Measurements from ENCODE around the gene PIERCE2.
"Not testable (repeated sequence)": the region's sequence is repeated elsewhere in the genome, so short reads cannot be mapped to it uniquely, and the experiment has no call there.

Gene PIERCE2

GRCh38 chr15:55434989-55435825 lies 26.9 kb downstream of the PIERCE2 start:
- peak; percentile 52 for DNase-seq (ENCODE audit: low spot score)

GRCh38 chr15:55443141-55443540 lies 34.8 kb downstream of the PIERCE2 start:
- not testable (repeated sequence) for DNase-seq (ENCODE audit: low spot score)

DNA sequence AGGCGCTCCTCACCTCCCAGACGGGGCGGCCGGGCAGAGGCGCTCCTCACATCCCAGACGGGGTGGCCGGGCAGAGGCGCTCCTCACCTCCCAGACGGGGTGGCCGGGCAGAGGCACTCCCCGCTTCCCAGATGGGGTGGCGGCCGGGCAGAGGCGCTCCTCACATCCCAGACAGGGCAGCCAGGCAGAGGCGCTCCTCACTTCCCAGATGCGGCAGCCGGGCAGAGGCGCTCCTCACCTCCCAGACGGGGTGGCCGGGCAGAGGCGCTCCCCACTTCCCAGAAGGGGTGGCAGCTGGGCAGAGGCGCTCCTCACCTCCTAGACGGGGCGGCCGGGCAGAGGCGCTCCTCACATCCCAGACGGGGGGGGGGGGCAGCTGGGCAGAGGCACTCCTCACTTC lies 37.6 kb downstream of the PIERCE2 start:
- not testable (repeated sequence) for DNase-seq (ENCODE audit: low spot score)

GRCh38 chr15:55446379-55447029 lies 38.2 kb downstream of the PIERCE2 start:
- not testable (repeated sequence) for DNase-seq (ENCODE audit: low spot score)

GRCh38 chr15:55447030-55447394 lies 38.7 kb downstream of the PIERCE2 start:
- not testable (repeated sequence) for DNase-seq (ENCODE audit: low spot score)

DNA sequence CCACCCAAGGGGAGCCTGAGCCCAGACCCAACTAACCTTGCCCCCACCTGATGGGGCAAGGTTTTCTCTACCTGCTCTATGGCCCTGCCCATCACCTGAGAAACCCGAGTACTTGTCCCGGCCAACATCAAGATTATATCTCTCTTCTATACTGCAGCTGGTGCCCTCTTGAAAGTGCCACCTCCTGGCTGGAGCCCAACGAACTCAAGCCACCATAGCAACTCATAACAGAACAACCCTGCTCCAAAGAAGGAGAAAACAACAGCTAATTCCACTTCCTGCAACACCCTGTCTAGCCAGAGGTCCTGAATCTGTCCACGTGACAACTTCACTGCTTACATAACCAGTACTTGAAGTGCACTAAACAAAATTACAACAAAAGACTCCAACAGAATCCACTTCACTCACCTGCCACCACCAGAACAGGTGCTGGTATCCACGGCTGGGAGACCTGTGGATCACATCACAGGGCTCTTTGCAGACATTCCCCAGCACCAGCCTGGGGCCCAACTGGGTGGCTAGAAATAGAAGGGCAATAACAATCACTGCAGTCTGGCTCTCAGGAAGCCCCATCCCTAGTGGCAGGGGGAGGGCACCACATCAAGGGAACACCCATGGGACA lies 49.2 kb downstream of the PIERCE2 start:
- DNase-seq (ENCODE audit: low spot score), result no peak

- DNase-seq (ENCODE audit: low spot score), result no peak
Observed at GRCh38 chr15:55461447-55461846, 53.2 kb downstream of the PIERCE2 start.

DNA sequence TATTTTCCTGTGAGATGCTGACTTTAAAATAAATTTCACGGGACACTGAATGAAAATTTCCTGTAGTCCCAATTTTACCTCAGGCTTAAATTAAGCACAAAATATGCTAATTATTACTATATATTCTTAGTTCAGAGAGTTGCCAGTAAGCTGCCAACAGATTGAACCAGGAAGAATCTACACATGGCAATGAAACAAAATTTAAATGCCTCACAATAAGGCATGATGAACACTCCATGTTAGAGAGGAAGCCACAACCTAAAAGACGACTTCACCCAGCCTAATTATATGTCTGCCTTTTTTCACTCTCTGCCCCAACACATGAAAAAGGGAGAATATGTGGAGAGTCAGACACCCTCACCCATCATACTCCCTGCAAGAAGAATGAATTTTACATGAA lies 60.0 kb downstream of the PIERCE2 start:
- DNase-seq (ENCODE audit: low spot score), result no peak

Measured in activated CD4-positive, alpha-beta T cell treated with anti-CD3 and anti-CD28 coated beads, Interleukin-2, Interleukin-4, amounts not matched to agents 100 ng/mL and 50 ng/mL, durations not matched to agents 16 hours and 8 hours (primary cell).